Activated CD4-positive, CD25-positive, alpha-beta regulatory T cell treated with anti-CD3 and anti-CD28 coated beads, Interleukin-2, amount 50 U/mL, for 24 hours (primary cell): ENCODE measurements around the gene ONECUT1.

Experiments
- ATAC-seq, 2 donors: fragments of 150-1000 bp; cut with Tn5 transposase; one replicate each; pipeline ENCODE4 v1.10.0; 2021; ENCODE audit warnings: mild to moderate bottlenecking in 1 of 2, moderate library complexity in 1 of 2

The ONECUT1 gene

GRCh38 chr15:52782514-52782913 is 7.6 kb downstream of the ONECUT1 start:
- ATAC-seq, result no peak

- ATAC-seq, result peak; percentile 64 to 74
These were observed 9.8 kb downstream of the ONECUT1 start for GRCh38 chr15:52780172-52780980.

GRCh38 chr15:52778457-52778856 is 11.7 kb downstream of the ONECUT1 start:
- ATAC-seq, result no peak

- ATAC-seq, result no peak
These were observed 17.4 kb downstream of the ONECUT1 start for GRCh38 chr15:52772766-52773165.

GRCh38 chr15:52765785-52766184 is 24.4 kb downstream of the ONECUT1 start:
- ATAC-seq, result no peak

DNA sequence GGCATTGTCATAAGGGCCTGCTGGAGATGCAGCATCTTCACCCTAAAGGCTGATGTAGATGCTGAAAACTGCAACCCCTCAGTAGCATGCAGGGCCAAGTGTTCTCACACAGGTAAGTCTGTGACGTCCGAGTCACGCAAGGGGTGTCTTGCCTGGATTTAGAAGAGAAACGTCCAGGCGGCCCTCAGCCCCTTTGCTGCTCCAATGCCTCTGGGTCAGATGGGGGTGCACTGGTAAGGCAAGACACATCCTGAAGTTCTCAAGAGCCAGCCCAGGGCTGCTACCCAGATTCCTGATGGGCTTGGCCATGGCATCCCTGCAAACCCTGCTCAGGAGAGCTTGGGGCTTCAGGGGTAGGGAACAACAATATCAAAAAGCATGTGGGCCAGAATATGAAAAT is 25.4 kb downstream of the ONECUT1 start:
- no peak for ATAC-seq

GRCh38 chr15:52762621-52763020 is 27.5 kb downstream of the ONECUT1 start:
- no peak for ATAC-seq

DNA sequence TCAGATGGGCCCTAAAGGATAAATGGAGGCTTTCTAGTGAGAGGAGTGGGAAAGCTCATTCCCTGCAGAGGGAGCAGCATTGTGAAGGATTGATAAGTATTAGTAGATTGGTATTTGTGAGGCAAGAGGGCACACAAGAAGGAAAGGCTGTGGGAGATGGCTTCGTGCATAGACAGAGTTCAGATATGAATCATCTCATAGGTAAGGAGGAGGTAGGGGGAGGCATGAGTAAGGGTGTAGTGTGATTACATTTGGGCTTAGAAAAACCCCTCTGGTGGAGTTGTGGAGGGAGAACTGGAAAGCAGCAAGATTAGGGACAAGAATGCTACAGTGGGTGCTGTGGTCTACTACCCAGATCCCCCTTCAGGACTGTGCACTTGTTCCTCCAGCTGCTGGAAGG is 29.6 kb downstream of the ONECUT1 start:
- ATAC-seq, result peak in 1 of 2 donors; percentile 71

DNA sequence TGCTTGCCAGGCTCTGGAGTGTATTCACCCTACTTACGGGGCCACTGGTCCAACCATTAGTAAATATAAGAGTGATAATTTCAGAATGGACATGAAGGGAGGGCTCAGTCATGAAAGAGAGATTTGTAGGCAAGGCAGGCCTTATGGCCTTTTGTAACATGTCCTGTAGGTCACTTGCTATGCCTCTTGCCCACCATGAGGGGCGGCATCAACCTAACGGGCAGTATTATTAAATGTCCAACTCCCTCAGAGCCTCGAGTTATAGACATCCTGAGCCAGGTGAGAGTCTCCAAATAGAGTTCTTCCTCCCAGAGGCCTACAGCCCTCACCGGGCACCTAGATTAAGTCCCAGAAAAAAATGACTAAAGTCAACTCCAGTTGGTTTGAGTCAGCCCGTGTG is 30.2 kb downstream of the ONECUT1 start:
- ATAC-seq, result no peak

- ATAC-seq, result no peak
These were observed 32.6 kb downstream of the ONECUT1 start for GRCh38 chr15:52757496-52757895.

DNA sequence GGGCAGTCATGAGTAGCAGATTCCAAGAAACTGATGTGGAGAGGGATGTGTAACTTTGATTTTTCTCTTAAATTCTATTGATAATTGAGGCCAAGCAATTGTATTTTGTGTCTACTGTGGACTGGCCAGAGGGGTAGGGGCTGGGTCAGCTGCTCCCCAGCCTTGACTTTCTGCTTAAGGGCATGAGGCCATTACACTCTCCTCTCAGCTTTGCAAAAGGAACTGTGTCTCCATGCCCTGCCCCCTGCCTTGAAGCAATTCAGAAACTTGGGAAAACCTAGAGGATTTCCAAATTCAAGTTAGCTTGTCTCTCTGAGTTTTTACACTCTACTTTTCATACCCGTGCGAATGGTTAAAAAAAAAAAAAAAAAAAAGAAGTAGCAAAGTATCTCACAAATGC is 38.6 kb downstream of the ONECUT1 start:
- ATAC-seq, result no peak

DNA sequence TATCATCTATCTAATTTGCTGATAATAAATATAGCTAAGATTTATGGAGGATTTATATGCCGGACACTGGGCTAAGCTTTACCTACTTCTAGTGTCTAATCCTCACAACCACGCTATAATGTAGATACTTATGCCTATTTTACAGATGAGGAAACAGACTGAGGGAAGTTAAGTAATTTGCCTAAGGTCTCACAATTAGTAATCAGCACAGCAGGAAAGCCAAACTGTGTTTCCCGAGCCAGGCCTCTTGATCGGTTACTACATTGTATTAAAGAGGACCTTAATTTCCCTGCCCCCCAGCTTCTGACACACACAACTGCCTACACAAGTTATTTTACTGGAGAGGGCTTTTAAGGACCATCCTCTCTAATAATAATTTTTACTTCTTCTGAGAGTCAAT is 40.9 kb downstream of the ONECUT1 start:
- ATAC-seq, result no peak

GRCh38 chr15:52746162-52746757 is 43.9 kb downstream of the ONECUT1 start:
- ATAC-seq, result no peak

GRCh38 chr15:52745326-52746161 is 44.6 kb downstream of the ONECUT1 start:
- no peak for ATAC-seq

- no peak for ATAC-seq
These were observed 51.8 kb downstream of the ONECUT1 start for GRCh38 chr15:52738311-52738710.

DNA sequence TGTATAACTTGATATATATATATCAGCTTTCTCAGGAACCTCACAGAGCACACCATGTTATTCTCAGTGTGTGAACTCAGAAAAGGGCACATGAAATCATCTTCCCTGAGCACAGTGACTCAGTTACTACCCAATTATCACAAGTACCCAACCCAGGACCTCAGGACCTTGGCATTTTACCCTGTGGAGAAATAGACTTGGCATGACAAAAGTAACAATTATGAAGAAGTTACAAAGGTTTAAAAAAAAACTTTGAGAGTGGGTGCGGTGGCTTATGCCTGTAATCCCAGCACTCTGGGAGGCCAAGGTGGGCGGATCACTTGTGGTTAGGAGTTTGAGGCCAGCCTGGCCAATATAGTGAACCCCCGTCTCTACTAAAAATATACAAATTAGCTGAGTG is 52.4 kb downstream of the ONECUT1 start:
- ATAC-seq, result no peak

DNA sequence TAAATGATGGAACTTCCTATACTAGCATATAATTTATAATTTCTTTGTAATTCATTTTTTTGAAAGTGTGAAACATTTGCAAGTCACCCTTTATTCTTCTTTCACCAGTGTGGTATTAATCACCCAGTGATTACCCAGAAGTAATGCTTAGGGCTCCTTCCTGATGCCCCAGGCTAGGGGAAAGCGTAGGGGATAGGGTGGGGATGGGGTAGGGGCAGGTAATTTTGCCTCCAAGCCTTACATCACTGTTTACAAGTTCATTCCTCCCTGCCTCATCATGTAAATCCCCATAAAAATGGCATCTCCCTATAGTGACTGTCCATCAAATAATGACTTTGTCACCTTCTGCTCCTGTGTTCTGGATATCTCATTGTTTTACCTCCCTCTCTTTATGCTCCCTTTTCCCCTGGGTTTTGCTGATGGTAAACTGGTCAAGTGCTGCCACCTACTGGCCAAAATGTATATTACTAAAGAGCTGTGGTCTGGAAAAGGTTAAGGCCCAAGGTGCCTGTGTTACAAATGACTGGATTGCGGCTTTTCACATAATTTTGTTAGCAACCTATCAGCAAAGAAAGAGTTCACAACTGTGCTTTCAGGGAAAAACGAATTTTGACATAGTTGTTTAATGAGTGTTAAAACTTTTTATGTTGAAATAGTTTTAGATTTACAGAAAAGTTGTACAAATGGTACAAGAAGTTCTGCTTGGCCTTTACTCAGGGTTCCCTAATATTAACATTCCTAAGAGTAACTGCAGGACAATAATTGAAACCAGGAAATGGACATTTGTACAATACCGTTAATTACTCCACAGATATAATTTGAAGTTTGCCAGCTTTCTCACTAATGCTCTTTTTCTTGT is 54.7 kb downstream of the ONECUT1 start:
- ATAC-seq, result peak; percentile 75 to 84

DNA sequence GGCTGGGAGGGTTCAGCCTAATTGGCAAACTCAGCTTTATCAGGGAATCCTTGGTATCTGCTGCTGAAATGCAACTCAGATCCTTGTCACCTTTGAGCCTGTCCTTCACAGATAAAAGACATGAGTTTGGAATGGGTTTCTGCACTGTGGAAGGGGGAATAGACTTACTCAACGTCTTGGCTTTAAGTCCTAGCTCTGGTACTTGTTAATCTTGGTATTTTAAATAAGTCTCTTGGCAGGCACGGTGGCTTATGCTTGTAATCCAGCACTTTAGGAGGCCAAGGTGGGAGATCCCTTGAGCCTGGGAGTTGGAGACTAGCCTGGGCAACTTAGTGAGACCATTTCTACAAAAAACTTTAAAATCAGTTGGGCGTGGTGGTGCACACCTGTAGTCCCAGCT is 55.8 kb downstream of the ONECUT1 start:
- ATAC-seq, result no peak

DNA sequence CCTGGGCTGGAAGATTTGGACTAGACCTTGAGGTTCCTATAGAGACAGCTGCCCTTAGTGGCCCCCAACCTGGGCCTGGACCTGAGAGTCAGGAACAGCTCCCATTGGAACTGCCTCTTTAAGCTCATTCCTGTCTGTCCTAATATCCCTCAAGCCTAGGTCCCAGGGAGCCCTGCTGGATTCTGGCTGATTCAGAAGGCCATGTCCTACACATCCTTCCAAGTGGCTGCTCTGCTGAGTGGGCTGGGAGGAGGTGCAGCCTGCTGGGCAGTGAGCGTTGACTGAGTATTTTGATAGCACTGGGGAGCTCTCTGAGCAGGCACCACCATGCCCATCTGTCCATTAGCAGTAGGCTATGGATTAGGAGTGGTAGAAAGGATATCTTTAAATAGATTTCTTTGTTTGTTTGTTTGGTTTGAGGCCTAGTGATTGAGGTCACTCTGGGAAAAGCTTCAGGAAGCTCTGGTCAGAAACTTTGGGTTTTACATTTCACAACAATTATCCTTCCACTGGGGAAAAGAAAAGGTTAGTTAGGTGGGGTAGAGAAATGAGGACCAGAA is 56.4 kb downstream of the ONECUT1 start:
- no peak for ATAC-seq

DNA sequence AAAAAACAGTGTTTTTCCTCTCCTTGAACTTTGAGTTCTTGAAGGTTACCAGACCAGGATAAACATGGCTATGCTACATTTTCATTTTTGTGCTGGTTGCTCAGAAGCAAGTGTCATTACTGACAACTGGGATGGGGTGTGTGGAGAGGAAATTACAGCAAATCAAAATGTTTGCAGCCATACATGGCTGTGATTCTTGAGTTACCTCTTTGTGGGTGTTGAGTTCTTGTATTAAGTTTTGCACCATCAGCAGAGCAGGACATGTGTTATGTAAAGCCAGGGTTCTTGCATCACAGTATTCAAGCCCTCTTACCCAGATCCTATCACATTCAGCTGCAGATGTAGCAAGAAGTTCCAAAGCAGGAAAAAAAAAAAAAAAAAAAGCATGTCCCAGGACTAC is 57.0 kb downstream of the ONECUT1 start:
- no peak for ATAC-seq

DNA sequence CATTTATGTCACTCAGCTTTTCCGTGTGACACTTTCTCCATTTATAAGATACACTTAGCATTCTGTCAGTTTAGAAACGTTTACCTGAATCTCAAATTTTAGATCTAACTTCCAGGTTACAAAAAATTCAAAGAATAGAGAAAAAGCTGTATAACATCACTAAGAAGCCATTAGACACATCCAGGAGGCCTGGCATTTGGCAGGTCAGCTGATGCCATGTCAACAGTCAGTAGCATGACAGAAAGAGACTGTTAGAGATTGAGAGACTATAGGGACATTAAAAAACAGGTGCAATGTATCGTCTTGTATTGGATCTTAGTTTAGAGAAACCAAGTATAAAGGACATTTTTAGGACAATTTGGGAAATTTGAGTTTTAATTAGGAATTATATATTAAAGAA is 57.6 kb downstream of the ONECUT1 start:
- ATAC-seq, result no peak

DNA sequence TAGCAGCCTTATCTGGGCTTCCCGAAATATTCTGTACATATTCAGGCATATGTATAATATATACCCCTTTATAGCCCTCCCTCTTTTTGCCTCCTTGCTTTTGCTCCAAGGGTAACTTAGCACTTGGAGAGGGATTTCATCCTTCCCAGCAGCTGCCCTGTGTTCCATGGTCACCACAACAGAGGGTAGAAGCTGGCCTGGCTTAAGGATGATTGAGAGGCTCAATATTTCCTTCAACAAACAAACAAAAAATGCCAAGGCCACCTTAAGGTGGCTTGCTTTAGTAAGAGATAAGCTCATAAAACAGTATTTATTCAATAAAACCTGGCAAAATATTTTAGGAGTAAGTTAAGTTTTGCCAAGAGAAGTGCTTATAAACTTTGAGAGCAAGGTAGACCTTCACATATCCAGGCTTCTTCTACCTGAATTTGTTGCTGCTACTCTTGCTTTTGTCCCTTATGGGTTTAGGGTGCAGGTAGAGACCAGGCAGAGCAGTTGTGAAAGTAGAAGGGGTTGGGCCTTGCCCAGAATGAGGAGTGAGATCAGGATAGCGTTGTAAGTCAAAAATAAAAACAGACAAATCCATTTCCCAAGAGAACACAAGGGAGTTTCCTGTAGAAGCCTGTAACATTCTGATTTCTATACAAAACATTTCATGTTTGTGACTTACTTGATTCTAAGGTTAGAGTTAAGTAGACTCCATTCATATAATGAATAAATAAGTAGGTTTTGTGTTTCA is 58.2 kb downstream of the ONECUT1 start:
- ATAC-seq, result no peak
